AG08395 (cell line): ENCODE measurements around the gene CPNE8.
A peak's percentile ranks its signal among the peaks of the same experiment; 100 is the strongest.

Source experiments
- DNase-seq: peaks from one replicate; pipeline ENCODE4 v3.0.0; 2012; ENCODE audit warnings: mixed read lengths, low spot score

CPNE8 gene

DNA sequence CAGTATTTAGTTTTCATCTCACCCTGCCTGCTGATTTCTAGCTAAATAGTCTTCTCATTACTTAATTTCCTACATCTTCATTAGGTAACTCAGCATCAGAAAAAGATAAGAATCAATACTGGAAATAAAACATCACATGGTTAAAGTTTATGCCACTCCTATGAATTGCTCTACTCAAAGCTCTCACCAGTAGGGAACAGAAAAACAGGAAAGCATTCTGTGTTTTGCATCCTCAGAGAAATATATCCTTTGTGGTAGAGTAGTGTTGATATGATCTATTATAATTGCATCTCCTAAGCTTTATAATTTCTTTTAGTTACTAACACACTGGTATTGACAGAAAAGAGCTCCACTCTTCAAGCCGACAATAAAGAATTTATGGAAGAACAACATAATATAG lies 9.9 kb downstream of the CPNE8 start:
- no peak for DNase-seq

- no peak for DNase-seq
Measured at GRCh38 chr12:38892976-38893375, 12.4 kb downstream of the CPNE8 start.

GRCh38 chr12:38892087-38892786 lies 13.2 kb downstream of the CPNE8 start:
- DNase-seq: peak; percentile 20

DNA sequence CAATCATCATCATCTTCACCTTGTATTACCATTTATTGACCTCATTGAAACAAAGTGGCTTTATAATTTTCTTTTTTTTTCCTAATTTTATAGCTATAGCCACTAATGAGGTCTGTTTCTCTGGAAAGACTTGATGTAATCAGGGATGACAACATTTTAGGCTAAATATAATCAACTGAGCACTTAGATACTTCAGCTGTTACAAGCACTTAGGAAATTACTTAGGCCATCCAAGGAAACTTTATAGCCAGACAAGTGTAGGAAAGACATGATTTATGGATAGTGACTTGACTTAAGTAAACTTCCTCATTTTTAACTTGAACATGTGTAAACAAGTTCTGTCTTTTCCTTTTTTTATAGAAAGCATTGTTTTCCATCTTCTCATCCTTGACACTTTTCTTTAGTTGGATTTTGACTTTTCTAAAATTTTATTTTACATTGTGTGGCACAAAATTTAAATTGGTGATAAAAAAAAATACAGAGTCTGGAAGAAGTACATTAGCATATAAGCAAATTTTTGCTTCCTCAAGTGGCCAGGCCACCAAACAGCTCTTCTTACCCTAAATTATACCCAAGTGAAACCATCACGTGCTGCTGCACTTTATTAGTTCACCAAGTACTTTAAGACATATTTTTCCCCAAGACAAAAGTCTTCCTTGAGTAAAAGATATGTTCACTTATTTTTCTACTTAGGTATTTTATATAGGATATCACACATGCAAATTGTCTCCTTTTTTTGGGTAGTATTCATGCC lies 15.1 kb downstream of the CPNE8 start:
- no peak for DNase-seq

DNA sequence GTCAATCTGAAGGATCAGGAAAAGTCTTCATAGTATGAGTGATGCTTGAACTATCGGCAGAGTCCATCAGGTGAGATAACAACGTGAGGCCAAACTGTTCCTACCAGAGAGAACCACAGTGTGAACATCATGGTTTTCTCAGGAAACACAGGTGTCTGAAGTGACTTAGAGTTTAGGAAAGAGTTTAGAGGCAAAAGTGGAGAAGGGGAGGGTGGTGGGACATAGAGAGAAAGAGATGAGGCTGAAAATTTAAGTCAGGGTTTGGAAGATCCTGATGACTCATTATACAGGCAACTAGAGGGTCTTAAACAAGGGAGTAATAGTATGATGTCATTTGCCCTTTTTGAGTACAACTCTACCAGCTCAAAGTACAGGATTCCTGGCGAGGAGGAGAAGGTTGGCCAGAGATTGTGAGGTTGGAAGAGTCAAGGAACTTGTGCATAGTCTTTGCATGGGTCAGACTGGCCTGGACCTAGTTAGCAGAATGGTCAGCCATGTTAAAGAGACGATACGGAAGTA lies 16.0 kb downstream of the CPNE8 start:
- DNase-seq: no peak

- DNase-seq: no peak
Measured at GRCh38 chr12:38887770-38888169, 17.6 kb downstream of the CPNE8 start.

DNA sequence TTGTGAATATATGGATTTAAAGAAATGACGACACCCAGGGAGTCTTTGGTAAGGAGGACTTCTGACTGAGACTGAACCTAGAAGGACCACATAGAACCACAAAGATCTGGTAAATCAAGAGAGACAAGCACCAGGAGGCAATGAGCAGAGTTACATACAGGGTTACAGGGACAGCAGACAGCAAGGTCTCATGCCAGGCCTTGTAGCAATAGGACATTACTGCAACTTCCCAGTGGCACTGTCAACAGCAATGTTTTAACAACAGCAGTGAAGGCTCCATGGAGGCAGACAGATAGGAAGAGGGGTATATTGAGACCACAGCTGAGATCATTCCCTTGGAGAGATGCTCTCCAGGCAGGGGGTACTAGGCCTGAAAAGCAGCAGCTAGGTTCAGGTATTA lies 18.5 kb downstream of the CPNE8 start:
- DNase-seq: no peak

DNA sequence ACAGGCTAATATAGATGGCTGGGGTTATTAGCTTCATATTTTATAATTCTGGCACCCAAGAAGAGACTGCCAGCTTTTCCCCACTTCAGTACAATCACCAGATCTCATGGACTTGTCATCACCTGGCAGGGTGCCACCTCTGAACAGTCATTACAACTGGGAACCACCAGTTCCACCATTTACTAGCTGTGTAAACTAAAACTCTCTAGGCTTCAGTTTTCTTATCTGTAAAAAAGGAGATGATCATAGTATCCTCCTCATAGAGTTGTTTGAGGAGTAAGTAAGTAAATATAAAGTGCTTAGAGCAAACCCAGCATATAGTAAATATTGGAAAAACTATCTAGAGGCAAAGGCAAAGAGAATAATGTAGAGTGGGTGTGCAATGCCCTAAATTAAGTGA lies 19.3 kb downstream of the CPNE8 start:
- DNase-seq: peak; percentile 28

DNA sequence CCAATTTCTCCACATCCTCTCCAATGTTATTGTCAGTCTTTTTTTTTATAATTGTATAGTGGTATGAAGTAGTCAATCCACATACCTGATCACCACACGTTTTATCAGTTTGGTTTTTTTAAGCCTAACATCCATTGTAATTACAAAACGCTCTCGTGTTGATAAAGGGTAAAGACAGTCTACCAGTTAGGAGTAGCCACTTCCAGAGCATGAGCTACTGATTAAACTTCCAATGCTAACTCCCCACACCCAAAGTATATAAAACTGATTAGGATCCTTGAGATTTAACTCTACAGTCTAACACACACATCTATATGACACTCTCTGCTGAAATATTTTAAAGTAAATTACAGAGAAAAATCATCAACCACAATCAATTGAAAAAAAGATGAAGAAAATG lies 20.7 kb downstream of the CPNE8 start:
- no peak for DNase-seq

DNA sequence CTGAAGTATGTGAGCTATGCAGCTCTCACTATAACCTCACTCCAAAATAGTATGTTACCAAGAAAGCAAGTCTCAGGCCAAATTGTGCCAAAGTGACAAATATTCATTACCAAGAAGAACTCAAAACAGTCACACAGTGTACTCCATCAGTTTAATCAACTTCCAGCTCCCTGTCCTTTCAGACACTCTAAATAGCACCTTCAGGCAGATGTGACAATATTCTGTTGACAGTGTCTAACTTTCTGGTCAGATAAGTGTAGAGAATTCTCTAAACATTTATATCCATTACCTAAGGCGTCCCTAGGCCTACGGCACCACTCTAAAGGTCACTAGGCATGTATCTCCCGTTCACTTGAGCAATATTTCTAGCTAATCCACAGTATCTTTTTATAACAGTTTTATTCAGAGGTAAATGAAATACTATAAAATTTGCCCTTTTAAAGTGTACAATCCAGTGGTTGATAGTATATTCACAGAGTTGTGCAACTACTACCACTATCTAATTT lies 21.7 kb downstream of the CPNE8 start:
- DNase-seq: no peak

DNA sequence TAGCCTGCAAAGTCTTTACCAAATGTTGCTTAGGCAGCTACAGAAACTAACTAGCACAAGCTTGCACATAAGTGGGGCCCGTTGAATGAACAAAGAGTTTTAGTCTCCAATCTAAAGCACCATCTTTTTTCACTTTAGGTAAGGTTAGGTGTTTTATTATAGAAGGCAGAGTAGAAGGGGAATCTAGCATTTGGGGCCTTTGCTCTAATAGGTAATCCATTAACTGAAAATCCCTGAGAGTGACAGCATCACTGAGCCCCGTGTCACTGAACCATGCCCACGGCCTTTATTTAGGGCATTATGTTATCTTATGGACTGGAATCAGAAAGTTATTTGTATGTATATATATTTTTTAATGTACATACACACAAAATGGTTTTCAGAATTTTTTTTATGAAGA lies 25.1 kb downstream of the CPNE8 start:
- no peak for DNase-seq

DNA sequence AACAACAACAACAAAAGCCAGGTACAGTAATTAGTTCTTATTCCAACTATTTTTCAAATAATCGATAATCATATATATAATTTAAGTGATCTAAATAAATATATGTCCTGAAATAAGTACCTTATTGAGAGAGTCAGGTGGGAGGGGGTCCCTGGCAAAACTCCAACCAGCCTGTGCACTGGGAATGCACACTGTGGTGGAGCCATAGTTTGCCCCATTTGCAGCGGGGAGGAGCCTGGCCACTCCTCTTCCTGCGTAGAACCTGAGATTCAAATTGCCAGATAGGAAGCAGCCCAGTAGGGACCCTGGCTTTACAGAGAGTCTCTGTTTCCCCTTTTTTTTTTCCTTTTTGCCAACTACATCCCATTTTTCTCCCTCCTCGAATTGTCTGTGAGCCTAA lies 26.4 kb downstream of the CPNE8 start:
- no peak for DNase-seq

DNA sequence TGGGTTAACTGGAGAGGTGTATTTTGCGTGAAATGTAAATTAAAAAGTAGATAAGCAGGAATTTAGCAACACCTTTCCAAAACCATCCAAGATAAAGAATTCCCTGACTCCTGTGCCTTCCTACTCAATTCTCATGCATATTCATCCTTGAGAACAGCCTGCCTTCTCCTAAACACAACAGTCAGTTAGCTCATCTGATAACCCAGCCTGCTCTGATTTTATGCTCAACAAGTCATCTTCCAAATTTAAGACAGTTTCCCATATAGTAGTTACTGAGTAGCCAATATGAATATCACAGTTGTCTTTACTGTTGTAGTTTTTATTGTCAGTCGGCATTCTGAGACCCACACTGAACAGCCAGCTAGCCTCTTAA lies 27.1 kb downstream of the CPNE8 start:
- no peak for DNase-seq

DNA sequence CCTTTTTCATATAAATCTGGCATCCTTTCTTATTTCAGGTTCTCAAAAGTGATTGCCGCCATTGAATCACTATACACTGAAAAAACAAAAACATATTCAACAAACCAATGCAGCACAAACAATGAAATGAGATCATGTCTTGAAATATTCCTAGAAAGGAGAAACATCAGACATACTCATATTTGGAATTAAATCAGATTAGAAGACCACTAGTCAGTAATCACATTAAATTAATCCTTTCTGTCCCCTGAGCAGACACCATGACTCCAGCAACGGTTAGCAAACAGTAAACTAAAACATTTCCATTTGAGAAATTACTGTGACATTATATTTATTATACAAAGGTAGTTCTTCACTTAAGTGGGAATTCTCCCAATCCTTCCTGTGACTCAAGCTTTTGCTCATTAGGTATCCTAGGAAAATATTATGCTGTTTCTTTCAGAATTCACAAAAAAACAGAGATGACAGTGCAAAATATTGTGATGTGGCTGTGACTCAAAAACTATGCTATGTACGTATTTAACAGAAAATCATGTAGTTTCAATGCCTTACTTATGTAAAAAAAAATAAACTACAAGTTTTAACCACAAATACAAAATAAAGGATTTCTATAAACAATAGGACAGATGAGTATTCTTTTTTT lies 29.7 kb downstream of the CPNE8 start:
- no peak for DNase-seq

GRCh38 chr12:38872561-38872960 lies 32.8 kb downstream of the CPNE8 start:
- DNase-seq: no peak

- DNase-seq: no peak
Measured at GRCh38 chr12:38872156-38872555, 33.2 kb downstream of the CPNE8 start.

DNA sequence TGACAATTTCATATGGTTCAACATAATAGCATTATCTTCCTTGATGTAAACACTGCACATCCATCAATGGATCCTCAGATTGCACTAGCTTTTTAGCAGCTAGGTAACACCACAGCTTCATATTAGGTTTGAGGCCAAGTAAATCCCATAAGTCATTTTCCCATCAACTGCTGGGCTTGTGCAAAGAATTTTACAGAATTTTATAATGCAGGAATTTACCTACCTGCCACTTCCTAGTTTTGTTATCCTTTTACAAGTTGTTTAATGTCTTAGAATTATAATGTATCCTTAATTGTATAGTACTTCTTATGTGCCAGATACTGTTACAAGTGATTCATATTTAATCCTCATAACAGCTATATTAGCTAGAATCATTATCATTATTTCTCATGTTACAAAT lies 36.4 kb downstream of the CPNE8 start:
- no peak for DNase-seq

DNA sequence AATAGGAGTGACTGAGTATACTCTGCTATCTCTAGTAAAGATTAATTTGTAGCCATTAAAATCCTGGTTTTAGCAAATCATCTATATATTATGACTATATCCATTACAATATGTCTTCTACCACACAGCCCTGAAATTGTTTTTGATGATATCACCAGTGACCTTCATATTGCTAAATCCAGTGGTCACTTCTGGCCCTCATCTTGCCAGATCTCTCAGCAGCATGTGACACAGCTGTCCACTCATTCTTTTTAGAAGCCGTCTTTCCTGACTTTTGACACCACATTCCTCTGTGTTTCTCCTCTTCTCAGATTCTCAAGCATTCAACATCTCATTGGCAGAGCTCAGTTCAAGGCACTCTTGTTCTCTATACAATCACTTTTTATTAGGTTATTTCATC lies 54.9 kb downstream of the CPNE8 start:
- no peak for DNase-seq

- DNase-seq: no peak
Measured at GRCh38 chr12:38847247-38847646, 58.1 kb downstream of the CPNE8 start.

DNA sequence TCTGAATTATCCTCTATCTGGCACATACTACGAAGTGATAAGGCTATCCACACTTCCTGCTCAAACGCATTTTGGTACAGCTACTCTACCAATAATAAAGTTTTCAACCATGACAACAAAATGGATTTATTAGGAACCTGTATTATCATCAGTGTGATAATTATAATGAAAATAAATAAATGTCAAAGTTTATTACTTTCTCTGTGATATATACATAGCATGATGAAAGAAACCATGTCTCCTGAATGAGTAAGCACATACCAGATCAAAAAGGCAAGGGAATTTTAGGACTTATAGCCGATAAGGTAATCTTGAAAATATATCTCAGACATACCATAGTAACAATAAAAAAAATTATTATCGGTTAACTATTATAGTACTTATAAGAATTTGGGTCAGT lies 61.1 kb downstream of the CPNE8 start:
- DNase-seq: no peak

DNA sequence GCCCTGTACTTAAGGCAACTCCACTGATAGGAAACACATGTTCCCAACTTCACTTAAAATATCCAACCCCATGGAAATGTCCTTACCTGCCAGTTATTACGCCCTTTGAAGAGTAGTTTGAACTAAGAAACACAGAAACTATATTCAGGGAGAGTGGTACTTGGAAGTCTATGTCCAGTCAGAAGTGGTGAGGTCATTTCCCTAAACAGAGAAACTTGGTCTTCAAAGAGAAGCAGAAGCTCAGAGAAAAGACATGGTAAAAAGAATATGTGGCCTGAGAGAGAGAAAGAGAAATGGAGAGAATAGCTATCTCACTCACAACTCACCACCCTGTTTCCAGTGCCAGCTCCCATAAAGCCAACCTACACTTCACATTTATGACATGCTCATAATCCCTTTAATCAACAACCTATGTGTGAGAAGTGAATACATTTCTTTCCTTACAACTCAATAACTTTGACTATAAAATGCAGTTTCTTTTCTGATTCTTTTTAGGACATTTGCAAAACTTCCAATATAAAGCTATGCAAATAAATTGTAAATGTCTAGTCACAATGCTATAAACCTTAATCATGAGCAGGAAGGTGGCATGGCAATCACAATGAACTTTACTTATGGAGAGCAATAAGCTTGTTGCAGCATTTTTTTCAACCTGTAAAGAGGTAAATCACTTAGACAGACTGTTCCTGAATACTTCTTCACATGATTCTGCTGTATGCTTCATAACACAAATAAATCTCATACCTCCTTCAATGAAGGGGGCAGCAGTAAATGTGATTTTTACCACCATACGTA lies 67.1 kb downstream of the CPNE8 start:
- DNase-seq: no peak

DNA sequence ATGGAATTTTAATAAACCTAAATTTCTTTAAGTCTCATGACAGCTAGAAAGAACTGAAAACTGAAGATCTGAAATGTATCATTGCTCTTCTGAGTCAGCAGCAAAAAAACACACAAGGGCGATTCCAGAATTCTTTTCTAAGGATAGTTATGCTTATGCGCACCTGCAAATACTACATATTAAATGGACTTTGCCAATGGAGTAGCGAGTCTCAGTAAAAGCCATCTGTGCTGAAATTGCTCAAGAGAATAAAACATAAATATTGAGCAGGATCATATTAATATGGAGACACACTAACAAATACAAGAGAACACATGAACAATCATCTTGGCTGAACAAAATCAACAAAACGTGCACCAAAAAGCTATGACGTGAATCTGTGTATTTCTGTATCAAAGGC lies 73.7 kb downstream of the CPNE8 start:
- no peak for DNase-seq
